ENCODE data around the gene ABITRAM. TPM values are rescaled to one million over a fixed set of nuclear protein-coding genes. Genes with fewer than 3 reads are reported as not detected.

ABITRAM gene
- total and polyA plus RNA-seq, 2 of the 13 experiments (the other 11 are each of a cell fraction or from before 2014, with no cell fraction given): 10.2 to 21.6 TPM

- TF ChIP-seq CEBPZ (IDR thresholded peaks at IDR 0.05; ENCODE audit: low read length): no peak
- TF ChIP-seq ZBTB43 (CRISPR knock-in tag; conservative IDR thresholded peaks at IDR 0.05): peak; percentile 96
- TF ChIP-seq ZNF335 (CRISPR knock-in tag; IDR thresholded peaks at IDR 0.05): no peak
- TF ChIP-seq SNAPC5 (CRISPR knock-in tag; IDR thresholded peaks at IDR 0.05; ENCODE audit: borderline replicate concordance): no peak
- TF ChIP-seq ZNF292 (CRISPR knock-in tag; IDR thresholded peaks at IDR 0.05; ENCODE audit: borderline replicate concordance, low read depth): peak; percentile 50; the same call in 1 of the 2 replicates
- no peak for TF ChIP-seq DNMT1 (CRISPR knock-in tag; IDR thresholded peaks at IDR 0.05)
- TF ChIP-seq MED8 (CRISPR knock-in tag; IDR thresholded peaks at IDR 0.05; ENCODE audit: insufficient replicate concordance): peak; percentile 95
- 0 out of 2 replicates have a peak, but pooled peaks have one; percentile 29 for TF ChIP-seq KDM3A (CRISPR knock-in tag; IDR thresholded peaks at IDR 0.05; ENCODE audit: low read depth)
- TF ChIP-seq ZBTB7B (CRISPR knock-in tag; IDR thresholded peaks at IDR 0.05): peak; percentile 81; the same call in 1 of the 2 replicates
- no peak for TF ChIP-seq MXD1 (CRISPR knock-in tag; IDR thresholded peaks at IDR 0.05)
- TF ChIP-seq FOXO4 (CRISPR knock-in tag; conservative IDR thresholded peaks at IDR 0.05): no peak
- peak; percentile 97 for TF ChIP-seq NFIC (IDR thresholded peaks at IDR 0.05; ENCODE audit: low read length)
- TF ChIP-seq ZNF530 (CRISPR knock-in tag; IDR thresholded peaks at IDR 0.05; ENCODE audit: low read depth): no peak
- no peak for TF ChIP-seq MLLT10 (CRISPR knock-in tag; IDR thresholded peaks at IDR 0.05)
- no peak for TF ChIP-seq BHLHE40 (IDR thresholded peaks at IDR 0.05; ENCODE audit: low read length)
- peak; percentile 28; the same call in 1 of the 2 replicates for TF ChIP-seq TFDP1 (CRISPR knock-in tag; IDR thresholded peaks at IDR 0.05; ENCODE audit: borderline replicate concordance)
- no peak for TF ChIP-seq GTF3A (CRISPR knock-in tag; conservative IDR thresholded peaks at IDR 0.05)
- TF ChIP-seq U2AF1 (optimal IDR thresholded peaks at IDR 0.05; ENCODE audit: low read depth, low read length): no peak
- no peak for TF ChIP-seq BRCA1 (CRISPR knock-in tag; IDR thresholded peaks at IDR 0.05)
- peak; percentile 24; the same call in 1 of the 2 replicates for TF ChIP-seq STAG1 (CRISPR knock-in tag; IDR thresholded peaks at IDR 0.05)
- no peak for TF ChIP-seq ZNF589 (CRISPR knock-in tag; conservative IDR thresholded peaks at IDR 0.05)
- TF ChIP-seq ELF1 (CRISPR knock-in tag; IDR thresholded peaks at IDR 0.05): 0 out of 2 replicates have a peak, but pooled peaks have one; percentile 18
- peak; percentile 85; the same call in 1 of the 2 replicates for TF ChIP-seq RXRA (CRISPR knock-in tag; IDR thresholded peaks at IDR 0.05)
These were observed 39.8 kb upstream of the ABITRAM start (continued) for GRCh38 chr9:108894225-108894997.
